H1 (cell line): ENCODE results near the gene WWP2. TPM values are rescaled to one million over a fixed set of nuclear protein-coding genes. Genes with fewer than 3 reads are reported as not detected.

Experiments
- ASH2L ChIP-seq: fragments of 200-600, 300-600 bp; sonication (generic); IDR thresholded peaks from one replicate; pipeline ENCODE4 v1.7.1; 2017; ENCODE audit warnings: low read length
- BCL11A ChIP-seq, 2 experiments: IDR thresholded peaks; one replicate each; pipeline ENCODE4 v1.6.1; 2011; ENCODE audit warnings: low read depth in 2 of 2, low read length in 2 of 2, mild to moderate bottlenecking in 2 of 2
- CHD7 ChIP-seq: fragments of 300-600 bp; sonication (generic); IDR thresholded peaks from 2 replicates; pipeline ENCODE4 v1.7.1; 2012; ENCODE audit warnings: low read length, moderate library complexity, mild to moderate bottlenecking, inconsistent platforms; ENCODE audit not compliant: insufficient replicate concordance
- E2F6 ChIP-seq: IDR thresholded peaks from 2 replicates; pipeline ENCODE4 v1.6.1; 2012; ENCODE audit warnings: inconsistent platforms
- HDAC6 ChIP-seq: IDR thresholded peaks from one replicate; pipeline ENCODE4 v1.7.1; 2012; ENCODE audit warnings: low read depth, mild to moderate bottlenecking, inconsistent platforms, low read length, moderate library complexity
- KDM4A ChIP-seq: IDR thresholded peaks from one replicate; pipeline ENCODE4 v1.7.1; 2012; ENCODE audit warnings: low read depth, mild to moderate bottlenecking, moderate library complexity, low read length, inconsistent platforms; ENCODE audit not compliant: severe bottlenecking
- polyA plus RNA-seq, 7 experiments: library from polyadenylated mRNA; depleted of rRNA in 3 of 7; stranded (reverse) in 5 of 7; unstranded in 2 of 7; fragments of >200 nt in 5 of 7; fragments of 200-250 nt in 2 of 7; gene quantifications; 1 replicate in 5 of 7; 2 replicates in 1 of 7; 4 replicates in 1 of 7; pipeline versions ENCODE4 v1.2.1 to v1.2.3, GENCODE V29; 2011 to 2013; ENCODE audit warnings: missing spikeins in 2 of 7, mixed read lengths in 2 of 7
- total RNA-seq: library from RNA; stranded (reverse); fragmentation: NEBNext Ultra II Directional; extraction: Animal tissue kit (Norgen Biotek cat#: 25700); gene quantifications from 2 replicates; pipeline ENCODE4 v1.2.1, GENCODE V29; 2021
- TF ChIP-seq, protein P1 (sequence below): IDR thresholded peaks from 2 replicates; pipeline ENCODE4 v1.6.1; 2012; ENCODE audit warnings: inconsistent platforms
- TF ChIP-seq, protein P2 (sequence below), 3 experiments: IDR thresholded peaks; 1 replicate in 2 of 3; 2 replicates in 1 of 3; pipeline versions ENCODE4 v1.5.1 to v1.6.1; 2011; ENCODE audit warnings: low read length in 3 of 3, mild to moderate bottlenecking in 3 of 3, inconsistent platforms in 2 of 3, low read depth in 1 of 3, moderate library complexity in 1 of 3; ENCODE audit not compliant: insufficient read depth in 1 of 3; ENCODE audit errors: control extremely low read depth in 1 of 3

Gene WWP2
- total and polyA plus RNA-seq, 2 of the 8 experiments (the other 6 are each of a cell fraction or from before 2014, with no cell fraction given), result 14.1 to 42.2 TPM

DNA sequence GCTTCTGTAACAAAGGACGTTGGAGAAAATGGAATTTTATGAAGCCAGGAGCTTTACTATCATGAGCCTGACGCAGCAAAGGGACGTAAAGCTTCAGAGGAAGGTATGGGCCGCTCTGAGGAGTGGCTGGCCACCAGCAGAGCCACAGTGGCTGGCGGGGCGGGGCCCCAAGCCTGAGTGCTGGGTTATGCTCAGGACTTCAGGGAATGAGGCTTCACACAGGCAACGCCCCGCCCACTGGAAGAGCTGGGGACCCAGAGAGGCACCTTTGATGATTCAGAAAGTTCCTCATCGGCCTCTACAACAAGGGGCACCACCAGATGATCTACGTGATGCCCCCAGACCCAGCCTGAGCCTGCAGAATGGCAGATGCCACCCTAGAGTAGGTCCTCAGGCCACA, 16.2 kb upstream of the WWP2 start (continued):
- TF ChIP-seq CHD7 (no peak), HDAC6 (no peak), ASH2L (no peak), KDM4A (no peak), BCL11A (IDR thresholded peaks at IDR 0.05; ENCODE audit: low read depth in 2 of 2, low read length in 2 of 2) (no peak), E2F6 (no peak)
- TF ChIP-seq, protein P1, sequence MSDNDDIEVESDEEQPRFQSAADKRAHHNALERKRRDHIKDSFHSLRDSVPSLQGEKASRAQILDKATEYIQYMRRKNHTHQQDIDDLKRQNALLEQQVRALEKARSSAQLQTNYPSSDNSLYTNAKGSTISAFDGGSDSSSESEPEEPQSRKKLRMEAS, result no peak
- TF ChIP-seq, protein P2, sequence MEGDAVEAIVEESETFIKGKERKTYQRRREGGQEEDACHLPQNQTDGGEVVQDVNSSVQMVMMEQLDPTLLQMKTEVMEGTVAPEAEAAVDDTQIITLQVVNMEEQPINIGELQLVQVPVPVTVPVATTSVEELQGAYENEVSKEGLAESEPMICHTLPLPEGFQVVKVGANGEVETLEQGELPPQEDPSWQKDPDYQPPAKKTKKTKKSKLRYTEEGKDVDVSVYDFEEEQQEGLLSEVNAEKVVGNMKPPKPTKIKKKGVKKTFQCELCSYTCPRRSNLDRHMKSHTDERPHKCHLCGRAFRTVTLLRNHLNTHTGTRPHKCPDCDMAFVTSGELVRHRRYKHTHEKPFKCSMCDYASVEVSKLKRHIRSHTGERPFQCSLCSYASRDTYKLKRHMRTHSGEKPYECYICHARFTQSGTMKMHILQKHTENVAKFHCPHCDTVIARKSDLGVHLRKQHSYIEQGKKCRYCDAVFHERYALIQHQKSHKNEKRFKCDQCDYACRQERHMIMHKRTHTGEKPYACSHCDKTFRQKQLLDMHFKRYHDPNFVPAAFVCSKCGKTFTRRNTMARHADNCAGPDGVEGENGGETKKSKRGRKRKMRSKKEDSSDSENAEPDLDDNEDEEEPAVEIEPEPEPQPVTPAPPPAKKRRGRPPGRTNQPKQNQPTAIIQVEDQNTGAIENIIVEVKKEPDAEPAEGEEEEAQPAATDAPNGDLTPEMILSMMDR (IDR thresholded peaks at IDR 0.05; ENCODE audit: control extremely low read depth in 1 of 3, insufficient read depth in 1 of 3, low read depth in 1 of 3, low read length in 3 of 3), result no peak
